HEK293 (cell line): ENCODE data around the gene NRGN.

ENCODE experiments used
- YY1 ChIP-seq: fragments of 450-650 bp; formaldehyde crosslinking; IDR thresholded peaks from 2 replicates; pipeline ENCODE4 v1.5.1; 2018; ENCODE audit warnings: missing biosample characterization, missing genetic modification characterization
- ZBTB8A ChIP-seq: fragments of 450-650 bp; formaldehyde crosslinking; IDR thresholded peaks from 2 replicates; pipeline ENCODE4 v1.5.1; 2016; ENCODE audit warnings: missing biosample characterization, missing genetic modification characterization
- ZFHX2 ChIP-seq: fragments of 450-650 bp; formaldehyde crosslinking; conservative IDR thresholded peaks from 2 replicates; pipeline ENCODE4 v1.5.1; 2016; ENCODE audit warnings: missing biosample characterization, missing genetic modification characterization
- ZFP41 ChIP-seq: fragments of 450-650 bp; formaldehyde crosslinking; IDR thresholded peaks from 2 replicates; pipeline ENCODE4 v1.5.1; 2016; ENCODE audit warnings: missing biosample characterization, missing genetic modification characterization, borderline replicate concordance
- ZNF23 ChIP-seq: fragments of 450-650 bp; formaldehyde crosslinking; IDR thresholded peaks from 2 replicates; pipeline ENCODE4 v1.5.1; 2016; ENCODE audit warnings: missing biosample characterization, missing genetic modification characterization, borderline replicate concordance
- ZNF239 ChIP-seq: fragments of 450-650 bp; formaldehyde crosslinking; IDR thresholded peaks from 2 replicates; pipeline ENCODE4 v1.5.1; 2016; ENCODE audit warnings: missing biosample characterization, missing genetic modification characterization
- ZNF274 ChIP-seq, 2 experiments: fragments of 200-500 bp in 1 of 2; fragments of 450-650 bp in 1 of 2; sonication (Bioruptor generic) in 1 of 2; formaldehyde crosslinking in 1 of 2; IDR thresholded peaks; 2 replicates each; pipeline versions ENCODE4 v1.5.1 to v1.6.1; 2014 to 2016; ENCODE audit warnings: borderline replicate concordance in 1 of 2, inconsistent platforms in 1 of 2, low read length in 1 of 2, missing biosample characterization in 1 of 2, missing genetic modification characterization in 1 of 2
- ZNF530 ChIP-seq: fragments of 450-650 bp; formaldehyde crosslinking; IDR thresholded peaks from 2 replicates; pipeline ENCODE4 v1.5.1; 2016; ENCODE audit warnings: low read depth, missing biosample characterization, missing genetic modification characterization
- ZSCAN30 ChIP-seq: fragments of 450-650 bp; IDR thresholded peaks from 2 replicates; pipeline ENCODE4 v1.5.1; 2018; ENCODE audit warnings: missing biosample characterization, mild to moderate bottlenecking, missing genetic modification characterization, moderate library complexity
- TF ChIP-seq, protein P1 (sequence below): fragments of 450-650 bp; formaldehyde crosslinking; IDR thresholded peaks from 2 replicates; pipeline ENCODE4 v1.5.1; 2016; ENCODE audit warnings: missing biosample characterization, missing genetic modification characterization
- TF ChIP-seq, protein P2 (sequence below): fragments of 450-650 bp; formaldehyde crosslinking; IDR thresholded peaks from 2 replicates; pipeline ENCODE4 v1.5.1; 2016; ENCODE audit warnings: missing biosample characterization, missing genetic modification characterization
- TF ChIP-seq, protein P3 (sequence below): fragments of 450-650 bp; formaldehyde crosslinking; IDR thresholded peaks from 2 replicates; pipeline ENCODE4 v1.5.1; 2016; ENCODE audit warnings: missing biosample characterization, missing genetic modification characterization
- TF ChIP-seq, protein P4 (sequence below): fragments of 450-650 bp; IDR thresholded peaks from 2 replicates; pipeline ENCODE4 v1.5.1; 2018; ENCODE audit warnings: missing biosample characterization, mild to moderate bottlenecking, missing genetic modification characterization

DNA sequence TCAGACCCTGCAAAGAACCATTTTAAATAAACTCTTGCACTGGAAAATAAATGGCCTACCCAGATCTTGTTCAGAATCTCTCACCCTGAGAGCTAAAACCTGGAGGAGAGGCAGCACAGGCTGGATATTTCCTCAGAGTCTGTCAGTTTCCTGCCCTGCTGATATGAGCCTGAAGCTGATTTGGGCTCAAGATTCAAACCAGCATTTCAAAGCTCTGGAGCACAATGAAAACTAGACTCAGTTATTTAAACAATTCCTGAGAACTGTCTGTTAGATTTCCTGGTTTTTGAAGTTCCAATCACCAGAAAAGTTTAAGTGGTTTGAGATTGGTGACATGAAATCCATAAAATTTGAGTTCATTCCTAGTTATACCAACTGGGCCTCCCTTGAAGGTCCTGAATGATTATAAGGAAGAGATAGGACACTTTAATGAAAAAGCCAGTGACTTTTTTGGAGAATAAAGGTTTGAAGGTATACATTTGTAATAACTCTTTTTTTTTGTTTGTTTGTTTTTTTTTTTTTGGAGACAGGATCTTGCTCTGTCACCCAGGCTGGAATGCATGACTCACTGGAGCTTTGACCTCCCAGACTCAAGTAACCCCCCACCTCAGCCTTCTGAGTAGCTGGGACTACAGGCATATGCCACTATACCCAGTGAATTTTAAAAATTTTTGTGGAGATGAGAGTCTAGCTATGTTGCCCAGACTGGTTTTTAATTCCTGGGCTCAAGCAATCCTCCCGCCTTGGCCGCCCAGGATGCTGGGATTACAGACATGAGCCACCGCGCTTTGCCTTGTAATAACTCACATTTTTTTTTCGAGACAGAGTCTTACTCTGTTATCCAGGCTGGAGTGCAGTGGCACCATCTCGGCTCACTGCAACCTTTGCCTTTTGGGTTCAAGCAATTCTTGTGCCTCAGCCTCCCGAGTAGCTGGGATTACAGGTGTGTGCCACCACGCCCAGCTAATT lies 30.3 kb downstream of the NRGN start:
- TF ChIP-seq YY1 (no peak), ZNF239 (no peak), ZFHX2 (tag by site-specific recombination) (no peak), ZBTB8A (no peak), ZNF274 (IDR thresholded peaks at IDR 0.05; ENCODE audit: low read length) (no peak), ZNF274 (tag by site-specific recombination; IDR thresholded peaks at IDR 0.05; ENCODE audit: borderline replicate concordance) (no peak), ZFP41 (no peak), ZNF530 (tag by site-specific recombination) (no peak), ZNF23 (tag by site-specific recombination) (no peak), ZSCAN30 (tag by site-specific recombination) (no peak)
- TF ChIP-seq, protein P1, sequence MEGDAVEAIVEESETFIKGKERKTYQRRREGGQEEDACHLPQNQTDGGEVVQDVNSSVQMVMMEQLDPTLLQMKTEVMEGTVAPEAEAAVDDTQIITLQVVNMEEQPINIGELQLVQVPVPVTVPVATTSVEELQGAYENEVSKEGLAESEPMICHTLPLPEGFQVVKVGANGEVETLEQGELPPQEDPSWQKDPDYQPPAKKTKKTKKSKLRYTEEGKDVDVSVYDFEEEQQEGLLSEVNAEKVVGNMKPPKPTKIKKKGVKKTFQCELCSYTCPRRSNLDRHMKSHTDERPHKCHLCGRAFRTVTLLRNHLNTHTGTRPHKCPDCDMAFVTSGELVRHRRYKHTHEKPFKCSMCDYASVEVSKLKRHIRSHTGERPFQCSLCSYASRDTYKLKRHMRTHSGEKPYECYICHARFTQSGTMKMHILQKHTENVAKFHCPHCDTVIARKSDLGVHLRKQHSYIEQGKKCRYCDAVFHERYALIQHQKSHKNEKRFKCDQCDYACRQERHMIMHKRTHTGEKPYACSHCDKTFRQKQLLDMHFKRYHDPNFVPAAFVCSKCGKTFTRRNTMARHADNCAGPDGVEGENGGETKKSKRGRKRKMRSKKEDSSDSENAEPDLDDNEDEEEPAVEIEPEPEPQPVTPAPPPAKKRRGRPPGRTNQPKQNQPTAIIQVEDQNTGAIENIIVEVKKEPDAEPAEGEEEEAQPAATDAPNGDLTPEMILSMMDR (tag by site-specific recombination), result no peak
- TF ChIP-seq, protein P2, sequence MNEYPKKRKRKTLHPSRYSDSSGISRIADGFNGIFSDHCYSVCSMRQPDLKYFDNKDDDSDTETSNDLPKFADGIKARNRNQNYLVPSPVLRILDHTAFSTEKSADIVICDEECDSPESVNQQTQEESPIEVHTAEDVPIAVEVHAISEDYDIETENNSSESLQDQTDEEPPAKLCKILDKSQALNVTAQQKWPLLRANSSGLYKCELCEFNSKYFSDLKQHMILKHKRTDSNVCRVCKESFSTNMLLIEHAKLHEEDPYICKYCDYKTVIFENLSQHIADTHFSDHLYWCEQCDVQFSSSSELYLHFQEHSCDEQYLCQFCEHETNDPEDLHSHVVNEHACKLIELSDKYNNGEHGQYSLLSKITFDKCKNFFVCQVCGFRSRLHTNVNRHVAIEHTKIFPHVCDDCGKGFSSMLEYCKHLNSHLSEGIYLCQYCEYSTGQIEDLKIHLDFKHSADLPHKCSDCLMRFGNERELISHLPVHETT (tag by site-specific recombination), result no peak
- TF ChIP-seq, protein P3, sequence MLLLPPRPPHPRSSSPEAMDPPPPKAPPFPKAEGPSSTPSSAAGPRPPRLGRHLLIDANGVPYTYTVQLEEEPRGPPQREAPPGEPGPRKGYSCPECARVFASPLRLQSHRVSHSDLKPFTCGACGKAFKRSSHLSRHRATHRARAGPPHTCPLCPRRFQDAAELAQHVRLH (tag by site-specific recombination), result no peak
- TF ChIP-seq, protein P4, sequence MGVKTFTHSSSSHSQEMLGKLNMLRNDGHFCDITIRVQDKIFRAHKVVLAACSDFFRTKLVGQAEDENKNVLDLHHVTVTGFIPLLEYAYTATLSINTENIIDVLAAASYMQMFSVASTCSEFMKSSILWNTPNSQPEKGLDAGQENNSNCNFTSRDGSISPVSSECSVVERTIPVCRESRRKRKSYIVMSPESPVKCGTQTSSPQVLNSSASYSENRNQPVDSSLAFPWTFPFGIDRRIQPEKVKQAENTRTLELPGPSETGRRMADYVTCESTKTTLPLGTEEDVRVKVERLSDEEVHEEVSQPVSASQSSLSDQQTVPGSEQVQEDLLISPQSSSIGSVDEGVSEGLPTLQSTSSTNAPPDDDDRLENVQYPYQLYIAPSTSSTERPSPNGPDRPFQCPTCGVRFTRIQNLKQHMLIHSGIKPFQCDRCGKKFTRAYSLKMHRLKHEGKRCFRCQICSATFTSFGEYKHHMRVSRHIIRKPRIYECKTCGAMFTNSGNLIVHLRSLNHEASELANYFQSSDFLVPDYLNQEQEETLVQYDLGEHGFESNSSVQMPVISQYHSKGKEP (tag by site-specific recombination), result no peak
